Vagina (tissue), 2 donors: ENCODE results near the gene TNIP3. TPM values are rescaled to one million over a fixed set of nuclear protein-coding genes. Genes with fewer than 3 reads are reported as not detected.

Experiments
- DNase-seq, 2 donors: peaks; one replicate each; pipeline ENCODE4 v3.0.0-alpha.2; 2017; ENCODE audit errors: extremely low spot score in 2 of 2
- H3K27ac ChIP-seq: fragments of 200-600 bp; sonication (generic); one replicate; pipeline ENCODE4 v1.5.1; 2019
- H3K27me3 ChIP-seq: fragments of 200-600 bp; sonication (generic); one replicate; pipeline ENCODE4 v1.5.1; 2019
- H3K36me3 ChIP-seq, 2 donors: fragments of 200-600 bp; sonication (generic); one replicate each; pipeline ENCODE4 v1.5.1; 2017 to 2019
- H3K4me1 ChIP-seq: fragments of 200-600 bp; sonication (generic); one replicate; pipeline ENCODE4 v1.5.1; 2019
- H3K4me3 ChIP-seq, 2 donors: fragments of 200-600 bp; sonication (generic); 1 replicate in 1 of 2; 2 replicates in 1 of 2; pipeline ENCODE4 v1.5.1; 2016 to 2019
- H3K9me3 ChIP-seq: fragments of 200-600 bp; sonication (generic); one replicate; pipeline ENCODE4 v1.5.1; 2019
- POLR2A ChIP-seq, 2 donors: fragments of 450-650 bp; IDR thresholded peaks; one replicate each; pipeline ENCODE4 v1.6.1; 2017; ENCODE audit warnings: antibody characterized with exemption in 2 of 2, mild to moderate bottlenecking in 2 of 2, moderate library complexity in 2 of 2
- POLR2AphosphoS5 ChIP-seq, 2 donors: sonication (generic); formaldehyde crosslinking; IDR thresholded peaks; one replicate each; pipeline ENCODE4 v1.9.0; 2017; ENCODE audit warnings: antibody characterized with exemption in 2 of 2, mild to moderate bottlenecking in 2 of 2, low read depth in 1 of 2; ENCODE audit not compliant: insufficient read depth in 1 of 2
- intact Hi-C: fragments of 100-400 bp; cut with DNase I; formaldehyde crosslinking; loops from one replicate; pipeline ENCODE4 v1.15.1; 2023
- total RNA-seq: library from RNA; depleted of rRNA; stranded (reverse); fragments of >200 nt; gene quantifications from one replicate; pipeline ENCODE4 v1.2.3, GENCODE V29; 2016
- TF ChIP-seq, protein P1 (sequence below), 3 experiments: fragments of 450-650 bp in 2 of 3; fragments of 200-600 bp in 1 of 3; sonication (generic) in 1 of 3; IDR thresholded peaks; one replicate each; pipeline ENCODE4 v1.5.1; 2017 to 2019; ENCODE audit warnings: antibody characterized with exemption in 3 of 3, mild to moderate bottlenecking in 2 of 3, moderate library complexity in 2 of 3

TNIP3 gene
- total RNA-seq, 1 donor from 2014 or later = not detected

GRCh38 chr4:121192013-121192412 is 27.9 kb upstream of the TNIP3 start:
- DNase-seq = no peak
- intact Hi-C loops = no loop called here
- no peaks in the 10 kb centered on the region for H3K9me3 ChIP-seq
- no peaks in the 10 kb centered on the region for H3K4me1 ChIP-seq
- no peak overlapping the region for H3K27ac ChIP-seq
- H3K27me3 ChIP-seq = no peaks in the 10 kb centered on the region
- H3K36me3 ChIP-seq = no peaks in the 10 kb centered on the region
- TF ChIP-seq, protein P1, sequence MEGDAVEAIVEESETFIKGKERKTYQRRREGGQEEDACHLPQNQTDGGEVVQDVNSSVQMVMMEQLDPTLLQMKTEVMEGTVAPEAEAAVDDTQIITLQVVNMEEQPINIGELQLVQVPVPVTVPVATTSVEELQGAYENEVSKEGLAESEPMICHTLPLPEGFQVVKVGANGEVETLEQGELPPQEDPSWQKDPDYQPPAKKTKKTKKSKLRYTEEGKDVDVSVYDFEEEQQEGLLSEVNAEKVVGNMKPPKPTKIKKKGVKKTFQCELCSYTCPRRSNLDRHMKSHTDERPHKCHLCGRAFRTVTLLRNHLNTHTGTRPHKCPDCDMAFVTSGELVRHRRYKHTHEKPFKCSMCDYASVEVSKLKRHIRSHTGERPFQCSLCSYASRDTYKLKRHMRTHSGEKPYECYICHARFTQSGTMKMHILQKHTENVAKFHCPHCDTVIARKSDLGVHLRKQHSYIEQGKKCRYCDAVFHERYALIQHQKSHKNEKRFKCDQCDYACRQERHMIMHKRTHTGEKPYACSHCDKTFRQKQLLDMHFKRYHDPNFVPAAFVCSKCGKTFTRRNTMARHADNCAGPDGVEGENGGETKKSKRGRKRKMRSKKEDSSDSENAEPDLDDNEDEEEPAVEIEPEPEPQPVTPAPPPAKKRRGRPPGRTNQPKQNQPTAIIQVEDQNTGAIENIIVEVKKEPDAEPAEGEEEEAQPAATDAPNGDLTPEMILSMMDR (IDR thresholded peaks at IDR 0.05) = no peak
- TF ChIP-seq POLR2AphosphoS5 (IDR thresholded peaks at IDR 0.05; ENCODE audit: insufficient read depth in 1 of 2, low read depth in 1 of 2) (no peak), POLR2A (IDR thresholded peaks at IDR 0.05) (no peak)
- no peak overlapping the region for H3K4me3 ChIP-seq

DNA sequence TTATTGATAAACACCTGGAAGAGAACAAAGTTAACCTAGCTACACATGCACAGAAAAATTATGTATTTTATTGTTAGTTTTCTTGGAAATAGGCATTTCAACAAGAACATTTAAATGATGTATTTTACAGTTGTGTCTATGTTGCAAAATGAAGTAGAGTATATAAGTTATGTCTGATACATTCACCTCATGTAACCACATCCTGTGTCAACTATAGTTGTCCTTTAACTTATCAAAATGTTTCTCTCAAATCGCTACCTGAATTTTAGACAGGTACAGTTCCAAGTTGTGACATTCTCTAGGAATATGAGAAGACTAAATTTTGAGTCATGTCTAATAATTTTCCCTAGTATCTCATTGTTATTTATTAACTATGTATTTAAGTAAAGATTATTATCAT is 27.2 kb upstream of the TNIP3 start:
- no peaks in the 10 kb centered on the region for H3K36me3 ChIP-seq
- TF ChIP-seq POLR2A (IDR thresholded peaks at IDR 0.05) (no peak), POLR2AphosphoS5 (IDR thresholded peaks at IDR 0.05; ENCODE audit: insufficient read depth in 1 of 2, low read depth in 1 of 2) (no peak)
- TF ChIP-seq, protein P1 (IDR thresholded peaks at IDR 0.05) = no peak
- no peaks in the 10 kb centered on the region for H3K27me3 ChIP-seq
- H3K9me3 ChIP-seq = no peaks in the 10 kb centered on the region
- no peak overlapping the region for H3K27ac ChIP-seq
- DNase-seq = no peak
- H3K4me1 ChIP-seq = no peaks in the 10 kb centered on the region
- no peak overlapping the region for H3K4me3 ChIP-seq
- intact Hi-C loops = no loop called here

DNA sequence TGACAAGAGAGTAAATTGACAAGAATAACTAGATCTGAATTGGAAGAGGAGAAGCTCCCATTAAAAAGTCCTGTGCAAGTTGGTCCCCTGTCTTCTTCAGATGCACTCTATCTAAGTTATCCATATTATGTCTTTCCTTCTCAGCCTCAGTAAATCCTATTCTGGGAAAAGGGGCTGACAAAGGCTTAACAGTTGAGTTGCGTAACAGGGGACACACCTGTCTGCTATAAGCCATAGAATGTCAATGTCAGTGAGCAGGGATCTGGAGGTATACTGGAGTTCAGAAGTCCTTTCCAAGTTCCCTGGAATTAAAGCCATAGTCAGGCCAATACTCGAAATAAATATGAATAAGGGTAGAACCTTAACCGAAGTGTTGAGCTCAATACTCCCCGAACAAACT is 26.3 kb upstream of the TNIP3 start:
- intact Hi-C loops = no loop called here
- no peaks in the 10 kb centered on the region for H3K27me3 ChIP-seq
- H3K4me3 ChIP-seq = no peak overlapping the region
- H3K4me1 ChIP-seq = no peaks in the 10 kb centered on the region
- H3K27ac ChIP-seq = no peak overlapping the region
- H3K36me3 ChIP-seq = no peaks in the 10 kb centered on the region
- H3K9me3 ChIP-seq = no peaks in the 10 kb centered on the region
- no peak for DNase-seq
- TF ChIP-seq POLR2AphosphoS5 (IDR thresholded peaks at IDR 0.05; ENCODE audit: insufficient read depth in 1 of 2, low read depth in 1 of 2) = no peak
- TF ChIP-seq POLR2A (IDR thresholded peaks at IDR 0.05) = no peak
- TF ChIP-seq, protein P1 (IDR thresholded peaks at IDR 0.05) = no peak

GRCh38 chr4:121189326-121190215 is 25.4 kb upstream of the TNIP3 start:
- no peaks in the 10 kb centered on the region for H3K27me3 ChIP-seq
- no peaks in the 10 kb centered on the region for H3K36me3 ChIP-seq
- intact Hi-C loops = no loop called here
- H3K4me3 ChIP-seq = no peak overlapping the region
- H3K9me3 ChIP-seq = no peaks in the 10 kb centered on the region
- DNase-seq = no peak
- H3K4me1 ChIP-seq = no peaks in the 10 kb centered on the region
- TF ChIP-seq POLR2A (IDR thresholded peaks at IDR 0.05) (no peak), POLR2AphosphoS5 (IDR thresholded peaks at IDR 0.05; ENCODE audit: insufficient read depth in 1 of 2, low read depth in 1 of 2) (no peak)
- TF ChIP-seq, protein P1 (IDR thresholded peaks at IDR 0.05) = no peak
- H3K27ac ChIP-seq = no peak overlapping the region

- intact Hi-C loops = no loop called here
- Histone ChIP-seq H3K27ac (no peak overlapping the region), H3K27me3 (no peaks in the 10 kb centered on the region), H3K9me3 (no peaks in the 10 kb centered on the region), H3K4me3 (no peak overlapping the region), H3K4me1 (no peaks in the 10 kb centered on the region), H3K36me3 (no peaks in the 10 kb centered on the region)
- TF ChIP-seq POLR2A (IDR thresholded peaks at IDR 0.05) = no peak
- no peak for DNase-seq
Measured at GRCh38 chr4:121187206-121187605, 23.1 kb upstream of the TNIP3 start.
